Body of pancreas (tissue), 4 donors: ENCODE measurements around the gene NOP16. TPM values are rescaled to one million over a fixed set of nuclear protein-coding genes. Genes with fewer than 3 reads are reported as not detected.

Experiments
- ATAC-seq: fragments of 150-250 bp; one replicate; pipeline ENCODE4 v1.9.1; 2016
- DNase-seq, 4 donors: peaks; one replicate each; pipeline ENCODE4 v3.0.0-alpha.2; 2019
- H3K27ac ChIP-seq, 4 donors: fragments of 200-600 bp; sonication (generic); 1 replicate in 3 of 4; 2 replicates in 1 of 4; pipeline versions ENCODE4 v1.5.1 to v1.6.1; 2016 to 2019; ENCODE audit warnings: mild to moderate bottlenecking in 1 of 4, mixed read lengths in 1 of 4, moderate library complexity in 1 of 4
- H3K27me3 ChIP-seq, 2 donors: fragments of 200-600 bp; sonication (generic); one replicate each; pipeline ENCODE4 v1.6.0; 2016; ENCODE audit warnings: mild to moderate bottlenecking in 1 of 2
- H3K36me3 ChIP-seq, 2 donors: fragments of 200-600 bp; sonication (generic); replicated peaks in 1 of 2; 2 replicates each; pipeline ENCODE4 v1.5.1; 2016; ENCODE audit warnings: low read depth in 2 of 2; ENCODE audit not compliant: insufficient read depth in 1 of 2
- H3K4me1 ChIP-seq: fragments of 200-600 bp; sonication (generic); one replicate; pipeline ENCODE4 v1.6.0; 2016
- H3K4me3 ChIP-seq, 2 donors: fragments of 200-600 bp; sonication (generic); 1 replicate in 1 of 2; 2 replicates in 1 of 2; pipeline ENCODE4 v1.5.1; 2016 to 2019
- H3K9me3 ChIP-seq, 3 donors: fragments of 200-600 bp; sonication (generic); 1 replicate in 2 of 3; 2 replicates in 1 of 3; pipeline ENCODE4 v1.5.1; 2016
- POLR2A ChIP-seq, 3 donors: fragments of 450-650 bp; IDR thresholded peaks; one replicate each; pipeline ENCODE4 v1.6.1; 2016; ENCODE audit warnings: antibody characterized with exemption in 3 of 3, mild to moderate bottlenecking in 2 of 3
- WGBS, 2 donors: methylation state at CpG; one replicate each; pipeline ENCODE4 v1.1.5; 2017; 5-methylcytosine and 5-hydroxymethylcytosine counted together
- intact Hi-C: fragments of 100-400 bp; cut with DNase I; formaldehyde crosslinking; loops from one replicate; pipeline ENCODE4 v1.15.1; 2023
- total RNA-seq, 2 donors: library from RNA; depleted of rRNA; stranded (reverse); fragments of >200 nt; gene quantifications; one replicate each; pipeline ENCODE4 v1.1.0, GENCODE V29; 2016
- TF ChIP-seq, protein P1 (sequence below), 7 experiments: fragments of 450-650 bp in 4 of 7; fragments of 200-600 bp in 3 of 7; sonication (generic) in 3 of 7; IDR thresholded peaks; one replicate each; pipeline ENCODE4 v1.5.1; 2016 to 2019; ENCODE audit warnings: antibody characterized with exemption in 7 of 7

Gene NOP16
- total RNA-seq, 2 donors from 2014 or later: 19.2 to 32.0 TPM

DNA sequence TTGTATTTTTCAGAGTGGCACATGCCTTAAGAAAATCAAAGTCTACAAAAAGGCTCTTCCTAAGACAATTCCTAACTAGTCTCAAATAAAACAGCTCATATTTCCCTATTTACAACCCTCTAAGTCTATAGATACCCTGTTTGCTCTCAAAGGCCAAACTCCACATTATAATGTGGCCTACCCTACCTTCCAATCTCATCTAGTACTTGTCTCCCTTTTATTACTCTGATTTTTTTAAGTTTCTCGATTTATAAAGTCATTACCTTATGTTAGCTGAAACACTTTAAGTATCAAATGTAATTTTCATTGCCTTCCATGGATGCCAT, 46.3 kb downstream of the NOP16 start:
- H3K27me3 ChIP-seq: no peaks in the 10 kb centered on the region
- TF ChIP-seq, protein P1, sequence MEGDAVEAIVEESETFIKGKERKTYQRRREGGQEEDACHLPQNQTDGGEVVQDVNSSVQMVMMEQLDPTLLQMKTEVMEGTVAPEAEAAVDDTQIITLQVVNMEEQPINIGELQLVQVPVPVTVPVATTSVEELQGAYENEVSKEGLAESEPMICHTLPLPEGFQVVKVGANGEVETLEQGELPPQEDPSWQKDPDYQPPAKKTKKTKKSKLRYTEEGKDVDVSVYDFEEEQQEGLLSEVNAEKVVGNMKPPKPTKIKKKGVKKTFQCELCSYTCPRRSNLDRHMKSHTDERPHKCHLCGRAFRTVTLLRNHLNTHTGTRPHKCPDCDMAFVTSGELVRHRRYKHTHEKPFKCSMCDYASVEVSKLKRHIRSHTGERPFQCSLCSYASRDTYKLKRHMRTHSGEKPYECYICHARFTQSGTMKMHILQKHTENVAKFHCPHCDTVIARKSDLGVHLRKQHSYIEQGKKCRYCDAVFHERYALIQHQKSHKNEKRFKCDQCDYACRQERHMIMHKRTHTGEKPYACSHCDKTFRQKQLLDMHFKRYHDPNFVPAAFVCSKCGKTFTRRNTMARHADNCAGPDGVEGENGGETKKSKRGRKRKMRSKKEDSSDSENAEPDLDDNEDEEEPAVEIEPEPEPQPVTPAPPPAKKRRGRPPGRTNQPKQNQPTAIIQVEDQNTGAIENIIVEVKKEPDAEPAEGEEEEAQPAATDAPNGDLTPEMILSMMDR (IDR thresholded peaks at IDR 0.05): no peak
- no peak for TF ChIP-seq POLR2A (IDR thresholded peaks at IDR 0.05)
- H3K4me3 ChIP-seq: no peak overlapping the region
- H3K27ac ChIP-seq: no peak overlapping the region
- intact Hi-C loops: no loop called here
- DNase-seq (no peak), ATAC-seq (no peak)
- 86 to 88% methylated on average over 1 of the region's 1 CpG for WGBS, 2 donors
- no peaks in the 10 kb centered on the region for H3K4me1 ChIP-seq
- peaks cover 7 to 15% of the 10 kb centered on the region in 2 donors for H3K36me3 ChIP-seq
- H3K9me3 ChIP-seq: no peaks in the 10 kb centered on the region

GRCh38 chr5:176341325-176342157, 46.9 kb downstream of the NOP16 start:
- no peaks in the 10 kb centered on the region for H3K27me3 ChIP-seq
- no peak for ATAC-seq
- 66 to 68% methylated on average over 2 of the region's 2 CpGs for WGBS, 2 donors
- no peak for DNase-seq
- no peaks in the 10 kb centered on the region for H3K4me1 ChIP-seq
- intact Hi-C loops: no loop called here
- no peak overlapping the region for H3K27ac ChIP-seq
- TF ChIP-seq, protein P1 (IDR thresholded peaks at IDR 0.05): no peak
- no peak for TF ChIP-seq POLR2A (IDR thresholded peaks at IDR 0.05)
- no peak overlapping the region for H3K4me3 ChIP-seq
- H3K36me3 ChIP-seq: peaks cover 5 to 11% of the 10 kb centered on the region in 2 donors
- H3K9me3 ChIP-seq: no peaks in the 10 kb centered on the region

GRCh38 chr5:176339304-176339703, 49.1 kb downstream of the NOP16 start:
- WGBS, 2 donors: 64 to 74% methylated on average over 5 of the region's 5 CpGs
- Histone ChIP-seq H3K27me3 (no peaks in the 10 kb centered on the region), H3K9me3 (no peaks in the 10 kb centered on the region), H3K4me1 (no peaks in the 10 kb centered on the region), H3K36me3 (peaks cover 0 to 2% of the 10 kb centered on the region in 2 donors), H3K4me3 (no peak overlapping the region), H3K27ac (no peak overlapping the region)
- DNase-seq (no peak), ATAC-seq (no peak)
- no peak for TF ChIP-seq POLR2A (IDR thresholded peaks at IDR 0.05)
- TF ChIP-seq, protein P1 (IDR thresholded peaks at IDR 0.05): no peak
- intact Hi-C loops: no loop called here

DNA sequence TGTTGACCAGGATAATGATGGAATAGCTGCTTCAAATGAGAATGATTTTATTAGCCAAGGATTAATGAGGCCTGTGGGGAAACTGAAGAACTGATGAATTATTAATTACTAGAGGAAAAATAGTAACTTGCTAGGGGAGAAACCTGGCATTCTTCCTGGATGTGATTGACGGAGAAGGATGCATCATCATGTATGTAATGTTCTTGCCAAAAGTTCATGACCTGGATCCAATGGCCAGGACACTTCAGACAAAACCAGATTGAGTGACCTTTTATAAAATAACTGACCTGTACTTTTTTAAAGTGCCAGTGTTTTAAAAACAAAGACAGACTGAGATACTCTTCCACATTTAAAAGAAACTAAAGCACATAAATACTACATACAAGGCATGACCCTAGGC, 50.5 kb downstream of the NOP16 start:
- DNase-seq: no peak
- Histone ChIP-seq H3K27me3 (no peaks in the 10 kb centered on the region), H3K4me3 (no peak overlapping the region), H3K9me3 (no peaks in the 10 kb centered on the region), H3K36me3 (peaks cover 0 to 2% of the 10 kb centered on the region in 2 donors), H3K4me1 (no peaks in the 10 kb centered on the region), H3K27ac (no peak overlapping the region)
- intact Hi-C loops: no loop called here
- ATAC-seq: no peak
- WGBS, 2 donors: 64 to 81% methylated on average over 1 of the region's 1 CpG
- TF ChIP-seq, protein P1 (IDR thresholded peaks at IDR 0.05): no peak
- TF ChIP-seq POLR2A (IDR thresholded peaks at IDR 0.05): no peak
